ENCODE measurements around the gene KCTD12. TPM values are rescaled to one million over a fixed set of nuclear protein-coding genes. Genes with fewer than 3 reads are reported as not detected.

The KCTD12 gene
- polyA plus RNA-seq, 1 experiment, result 2.3 TPM

GRCh38 chr13:76871432-76871831 lies 14.8 kb downstream of the KCTD12 start:
- ChIA-PET POLR2A (no interaction called here), CTCF (interaction anchor here (1.2 kb wide), 1 partner anchor 14 kb away, joined by 3 read pairs; no protein-coding TSS in a partner anchor)
- no peak for DNase-seq (ENCODE audit: low read depth, low spot score)

GRCh38 chr13:76868371-76868770 lies 17.8 kb downstream of the KCTD12 start:
- CTCF ChIA-PET, result interaction anchor here (0.8 kb wide), 1 partner anchor 17 kb away, joined by 4 read pairs; no protein-coding TSS in a partner anchor
- Histone ChIP-seq H3K4me3 (ENCODE audit: low read depth, low read length) (no peak overlapping the region), H3K27me3 (ENCODE audit: control insufficient read depth, insufficient read depth, low read length) (no peaks in the 10 kb centered on the region), H3K9me3 (ENCODE audit: control insufficient read depth, insufficient read depth, low read length) (no peaks in the 10 kb centered on the region), H3K27ac (ENCODE audit: low read depth, low read length) (no peak overlapping the region)
- POLR2A ChIA-PET, result no interaction called here
- no peak for TF ChIP-seq CTCF (IDR thresholded peaks at IDR 0.05; ENCODE audit: low read depth, low read length)
- DNase-seq (ENCODE audit: low read depth, low spot score), result no peak

More at GRCh38 chr13:76871432-76871831, 14.8 kb downstream of the KCTD12 start:
- H3K27me3 ChIP-seq (ENCODE audit: control insufficient read depth, insufficient read depth, low read length), result peaks cover 4% of the 10 kb centered on the region
- H3K27ac ChIP-seq (ENCODE audit: low read depth, low read length), result no peak overlapping the region
- TF ChIP-seq CTCF (IDR thresholded peaks at IDR 0.05; ENCODE audit: low read depth, low read length), result no peak
- no peaks in the 10 kb centered on the region for H3K9me3 ChIP-seq (ENCODE audit: control insufficient read depth, insufficient read depth, low read length)
- no peak overlapping the region for H3K4me3 ChIP-seq (ENCODE audit: low read depth, low read length)

DNA sequence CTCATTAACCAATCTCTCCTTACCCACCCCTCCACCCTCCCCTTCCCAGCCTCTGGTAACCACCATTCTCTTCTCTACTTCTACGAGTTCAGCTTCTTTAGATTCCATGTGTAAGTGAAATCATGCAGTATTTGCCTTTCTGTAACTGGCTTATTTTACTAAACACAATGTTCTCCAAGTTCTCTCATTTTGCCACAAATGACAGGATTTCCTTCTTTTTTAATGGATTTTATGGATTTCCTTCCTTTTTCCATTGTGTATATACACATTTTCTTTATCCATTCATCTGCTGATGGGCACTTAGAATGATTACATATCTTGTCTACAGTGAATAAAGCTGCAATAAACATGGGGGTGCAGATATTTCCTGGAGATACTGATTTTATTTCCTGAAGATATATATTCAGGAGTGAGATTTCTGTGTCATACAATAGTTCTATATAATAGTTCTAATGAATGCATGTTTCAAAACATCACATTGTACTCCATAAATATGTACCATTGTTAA lies 20.2 kb downstream of the KCTD12 start:
- no peak for DNase-seq (ENCODE audit: low read depth, low spot score)
- no peak for TF ChIP-seq CTCF (IDR thresholded peaks at IDR 0.05; ENCODE audit: low read depth, low read length)
- POLR2A ChIA-PET, result no interaction called here
- H3K4me3 ChIP-seq (ENCODE audit: low read depth, low read length), result no peak overlapping the region
- no peaks in the 10 kb centered on the region for H3K27me3 ChIP-seq (ENCODE audit: control insufficient read depth, insufficient read depth, low read length)
- H3K9me3 ChIP-seq (ENCODE audit: control insufficient read depth, insufficient read depth, low read length), result no peaks in the 10 kb centered on the region
- no peak overlapping the region for H3K27ac ChIP-seq (ENCODE audit: low read depth, low read length)
- CTCF ChIA-PET, result no interaction called here

DNA sequence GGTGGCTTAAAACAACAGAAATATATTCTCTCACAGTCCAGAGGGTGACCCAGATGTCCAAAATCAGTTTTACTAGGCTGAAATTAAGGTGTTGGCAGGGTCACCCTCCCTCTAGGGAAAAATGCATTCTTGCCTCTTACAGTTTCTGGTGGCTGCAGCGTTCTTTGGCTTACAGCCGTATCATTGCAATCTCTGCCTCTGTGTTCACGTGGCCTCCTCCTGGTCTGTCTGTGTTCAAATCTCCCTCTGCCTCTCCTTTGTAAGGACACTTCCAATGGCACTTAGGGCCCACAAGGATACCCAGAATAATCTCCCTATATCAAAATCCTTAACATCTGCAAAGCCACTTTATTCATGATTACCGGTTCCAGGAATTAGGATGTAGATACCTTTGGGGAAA lies 21.1 kb downstream of the KCTD12 start:
- H3K9me3 ChIP-seq (ENCODE audit: control insufficient read depth, insufficient read depth, low read length), result no peaks in the 10 kb centered on the region
- TF ChIP-seq CTCF (IDR thresholded peaks at IDR 0.05; ENCODE audit: low read depth, low read length), result no peak
- no peak for DNase-seq (ENCODE audit: low read depth, low spot score)
- POLR2A ChIA-PET, result no interaction called here
- no peak overlapping the region for H3K27ac ChIP-seq (ENCODE audit: low read depth, low read length)
- CTCF ChIA-PET, result no interaction called here
- no peaks in the 10 kb centered on the region for H3K27me3 ChIP-seq (ENCODE audit: control insufficient read depth, insufficient read depth, low read length)
- H3K4me3 ChIP-seq (ENCODE audit: low read depth, low read length), result no peak overlapping the region

DNA sequence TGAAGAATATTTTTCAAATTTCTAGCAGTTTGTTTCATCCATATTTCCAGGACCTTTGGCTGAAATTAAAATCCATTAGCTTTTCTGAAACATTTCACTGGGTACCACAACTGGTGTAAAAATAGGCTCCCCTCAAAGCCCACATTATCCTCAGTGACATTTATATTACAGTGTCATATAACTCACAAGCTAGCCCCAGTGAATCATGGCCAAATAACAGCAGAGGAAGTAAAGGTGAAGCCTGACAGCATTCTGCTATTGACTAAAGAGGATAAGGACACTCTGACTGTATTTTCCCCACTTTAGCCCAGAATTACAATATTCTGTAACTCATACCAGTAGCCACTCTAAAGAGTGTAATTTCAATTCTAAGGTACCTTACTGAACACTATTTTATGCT lies 21.9 kb downstream of the KCTD12 start:
- ChIA-PET POLR2A (no interaction called here), CTCF (interaction anchor here (0.5 kb wide), 1 partner anchor 15 kb away, joined by 3 read pairs; no protein-coding TSS in a partner anchor)
- Histone ChIP-seq H3K27ac (ENCODE audit: low read depth, low read length) (no peak overlapping the region), H3K4me3 (ENCODE audit: low read depth, low read length) (no peak overlapping the region), H3K9me3 (ENCODE audit: control insufficient read depth, insufficient read depth, low read length) (no peaks in the 10 kb centered on the region), H3K27me3 (ENCODE audit: control insufficient read depth, insufficient read depth, low read length) (no peaks in the 10 kb centered on the region)
- DNase-seq (ENCODE audit: low read depth, low spot score), result no peak
- no peak for TF ChIP-seq CTCF (IDR thresholded peaks at IDR 0.05; ENCODE audit: low read depth, low read length)

All from AG04450 (cell line).